Adrenal gland (tissue), 5 donors: Measurements from ENCODE around the gene LDLRAD2.

Experiments
- POLR2A ChIP-seq, 2 donors: fragments of 450-650 bp; IDR thresholded peaks; one replicate each; pipeline ENCODE4 v1.6.1; 2017; ENCODE audit warnings: antibody characterized with exemption in 2 of 2, mild to moderate bottlenecking in 2 of 2, moderate library complexity in 1 of 2
- TF ChIP-seq, protein P1 (sequence below), 6 experiments: fragments of 450-650 bp in 4 of 6; fragments of 200-600 bp in 2 of 6; sonication (generic) in 1 of 6; IDR thresholded peaks; 1 replicate in 5 of 6; 2 replicates in 1 of 6; pipeline versions ENCODE4 v1.5.1 to v1.8.0; 2016 to 2021; ENCODE audit warnings: antibody characterized with exemption in 6 of 6, mild to moderate bottlenecking in 2 of 6, moderate library complexity in 1 of 6
- donor health status: DM: no; HTN: no; CAD: no.

DNA sequence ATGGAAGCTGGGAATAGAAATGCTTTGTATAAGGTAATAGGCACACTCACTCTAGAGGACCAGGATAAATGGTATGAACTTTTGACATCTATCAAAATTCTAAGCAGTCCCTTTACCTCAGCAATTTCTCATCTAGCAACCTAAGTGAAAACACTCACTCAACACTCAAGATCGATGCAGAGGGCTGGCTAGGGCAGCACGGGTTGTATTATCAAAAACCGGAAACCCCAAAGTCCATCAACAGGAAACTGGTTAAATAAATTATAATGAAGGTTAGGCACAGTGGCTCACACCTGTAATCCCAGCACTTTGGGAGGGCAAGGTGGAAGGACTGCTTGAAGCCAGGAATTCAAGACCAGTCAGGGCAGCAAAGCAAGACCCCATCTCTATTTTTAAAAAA lies 38.5 kb upstream of the LDLRAD2 start:
- TF ChIP-seq, protein P1, sequence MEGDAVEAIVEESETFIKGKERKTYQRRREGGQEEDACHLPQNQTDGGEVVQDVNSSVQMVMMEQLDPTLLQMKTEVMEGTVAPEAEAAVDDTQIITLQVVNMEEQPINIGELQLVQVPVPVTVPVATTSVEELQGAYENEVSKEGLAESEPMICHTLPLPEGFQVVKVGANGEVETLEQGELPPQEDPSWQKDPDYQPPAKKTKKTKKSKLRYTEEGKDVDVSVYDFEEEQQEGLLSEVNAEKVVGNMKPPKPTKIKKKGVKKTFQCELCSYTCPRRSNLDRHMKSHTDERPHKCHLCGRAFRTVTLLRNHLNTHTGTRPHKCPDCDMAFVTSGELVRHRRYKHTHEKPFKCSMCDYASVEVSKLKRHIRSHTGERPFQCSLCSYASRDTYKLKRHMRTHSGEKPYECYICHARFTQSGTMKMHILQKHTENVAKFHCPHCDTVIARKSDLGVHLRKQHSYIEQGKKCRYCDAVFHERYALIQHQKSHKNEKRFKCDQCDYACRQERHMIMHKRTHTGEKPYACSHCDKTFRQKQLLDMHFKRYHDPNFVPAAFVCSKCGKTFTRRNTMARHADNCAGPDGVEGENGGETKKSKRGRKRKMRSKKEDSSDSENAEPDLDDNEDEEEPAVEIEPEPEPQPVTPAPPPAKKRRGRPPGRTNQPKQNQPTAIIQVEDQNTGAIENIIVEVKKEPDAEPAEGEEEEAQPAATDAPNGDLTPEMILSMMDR (IDR thresholded peaks at IDR 0.05): no peak
- TF ChIP-seq POLR2A (IDR thresholded peaks at IDR 0.05): no peak
